GM19468 (cell line): ENCODE measurements around the gene KPTN.
"Not testable (repeated sequence)": the region's sequence is repeated elsewhere in the genome, so short reads cannot be mapped to it uniquely, and the experiment has no call there.

ENCODE experiments used
- ATAC-seq: cut with Tn5 transposase; IDR thresholded peaks from one replicate; pipeline ENCODE4 v1.9.1; 2021; ENCODE audit warnings: mild to moderate bottlenecking, moderate library complexity, moderate number of reproducible peaks; ENCODE audit not compliant: unreplicated experiment; ENCODE audit errors: extremely low read depth

KPTN gene

GRCh38 chr19:47492571-47493377 lies 8.8 kb upstream of the KPTN start:
- ATAC-seq, result no peak

- ATAC-seq, result no peak
Observed at GRCh38 chr19:47492137-47492533, 8.1 kb upstream of the KPTN start.

GRCh38 chr19:47491358-47492136 lies 7.5 kb upstream of the KPTN start:
- no peak for ATAC-seq

GRCh38 chr19:47490847-47491246 lies 6.8 kb upstream of the KPTN start:
- no peak for ATAC-seq

GRCh38 chr19:47490031-47490430 lies 6.0 kb upstream of the KPTN start:
- ATAC-seq, result no peak

GRCh38 chr19:47489072-47489914 lies 5.3 kb upstream of the KPTN start:
- ATAC-seq, result no peak

GRCh38 chr19:47487551-47488515 lies 3.8 kb upstream of the KPTN start:
- no peak for ATAC-seq

GRCh38 chr19:47486900-47487299 lies 2.9 kb upstream of the KPTN start:
- no peak for ATAC-seq

- ATAC-seq, result not testable (repeated sequence)
Observed at GRCh38 chr19:47486220-47486619, 2.2 kb upstream of the KPTN start.

- ATAC-seq, result no peak
Observed at GRCh38 chr19:47485210-47485609, 1.2 kb upstream of the KPTN start.

- no peak for ATAC-seq
Observed at GRCh38 chr19:47483200-47483599, 819 bp downstream of the KPTN start.

GRCh38 chr19:47481460-47482052 lies 2.5 kb downstream of the KPTN start:
- no peak for ATAC-seq

- no peak for ATAC-seq
Observed at GRCh38 chr19:47480658-47481057, 3.4 kb downstream of the KPTN start.

- ATAC-seq, result no peak
Observed at GRCh38 chr19:47479701-47480503, 4.1 kb downstream of the KPTN start.

GRCh38 chr19:47476438-47476972 lies 7.5 kb downstream of the KPTN start:
- ATAC-seq, result no peak

- ATAC-seq, result no peak
Observed at GRCh38 chr19:47475465-47475864, 8.6 kb downstream of the KPTN start.

- ATAC-seq, result no peak
Observed at GRCh38 chr19:47473336-47473735, 10.7 kb downstream of the KPTN start.
